Measurements from ENCODE around the gene SMARCD1.

SMARCD1 gene

GRCh38 chr12:50149311-50149710 lies 64.2 kb downstream of the SMARCD1 start:
- TF ChIP-seq ZFX (IDR thresholded peaks at IDR 0.05): no peak
- no peak for TF ChIP-seq CTCF (conservative IDR thresholded peaks at IDR 0.05)
- H3K27ac ChIP-seq: no peak overlapping the region

All from C4-2B (cell line).